T-helper 17 cell (primary cell): Measurements from ENCODE around the gene CRK. TPM values are rescaled to one million over a fixed set of nuclear protein-coding genes. Genes with fewer than 3 reads are reported as not detected.
"Not testable (repeated sequence)": the region's sequence is repeated elsewhere in the genome, so short reads cannot be mapped to it uniquely, and the experiment has no call there.

Experiments used
- ATAC-seq: fragments of 150-1000 bp; cut with Tn5 transposase; 2 replicates; pipeline ENCODE4 v1.10.0; 2021; ENCODE audit warnings: mild to moderate bottlenecking, moderate library complexity
- DNase-seq, 3 donors: peaks; one replicate each; pipeline versions ENCODE4 v3.0.0 to v3.0.0-alpha.2; 2020 to 2021
- H3K9me3 ChIP-seq: one replicate; pipeline ENCODE4 v1.7.0; 2013; ENCODE audit warnings: low read length, mild to moderate bottlenecking; ENCODE audit not compliant: control insufficient read depth, poor library complexity, severe bottlenecking
- H3K27ac Mint-ChIP-seq: one replicate; pipeline ENCODE4 v1.8.0; 2022; ENCODE audit warnings: mild to moderate bottlenecking, moderate library complexity, mixed read lengths
- H3K27me3 Mint-ChIP-seq: one replicate; pipeline ENCODE4 v1.8.0; 2022; ENCODE audit warnings: mixed read lengths
- H3K36me3 Mint-ChIP-seq: one replicate; pipeline ENCODE4 v1.8.0; 2022; ENCODE audit warnings: low read depth, mixed read lengths
- H3K4me1 Mint-ChIP-seq: one replicate; pipeline ENCODE4 v1.8.0; 2022; ENCODE audit warnings: mild to moderate bottlenecking, mixed read lengths
- H3K4me3 Mint-ChIP-seq: one replicate; pipeline ENCODE4 v1.8.0; 2022; ENCODE audit warnings: mild to moderate bottlenecking, moderate library complexity, mixed read lengths
- total RNA-seq, 4 donors: library from RNA in 2 of 4; stranded (reverse) in 2 of 4; gene quantifications; one replicate each; pipeline ENCODE4 v1.2.3 and lab custom pipeline; 2022 to 2026

CRK gene
- total RNA-seq, 2 donors from 2014 or later, result 14.8 to 17.4 TPM

DNA sequence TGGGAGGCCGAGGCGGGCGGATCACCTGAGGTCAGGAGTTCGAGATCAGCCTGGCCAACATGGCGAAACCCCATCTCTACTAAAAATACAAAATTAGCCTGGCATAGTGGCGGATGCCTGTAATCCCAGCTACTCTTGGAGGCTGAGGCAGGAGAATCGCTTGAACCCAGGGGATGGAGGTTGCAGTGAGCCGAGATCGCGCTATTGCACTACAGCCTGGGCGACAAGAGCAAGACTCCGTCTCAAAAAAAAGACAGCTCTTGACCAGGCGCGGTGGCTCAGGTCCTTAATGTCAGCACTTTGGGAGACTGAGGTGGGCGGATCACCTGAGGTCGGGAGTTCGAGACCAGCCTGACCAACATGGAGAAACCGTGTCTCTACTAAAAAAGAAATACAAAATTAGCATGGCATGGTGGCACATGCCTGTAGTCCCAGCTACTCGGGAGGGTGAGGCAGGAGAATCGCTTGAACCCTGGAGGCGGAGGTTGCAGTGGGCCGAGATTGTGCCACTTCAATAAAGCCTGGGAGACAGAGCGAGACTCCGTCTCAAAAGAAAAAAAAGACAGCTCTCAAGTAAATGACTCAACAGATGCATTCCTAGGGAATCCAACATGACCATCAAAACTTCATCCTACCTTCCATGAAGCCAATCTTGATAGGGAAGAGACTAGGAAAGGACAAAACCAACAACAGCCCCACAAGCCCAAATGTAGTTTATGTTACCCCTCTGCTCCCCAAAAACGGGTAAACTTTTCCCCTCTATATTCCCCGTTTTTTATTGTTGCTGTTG, 60.0 kb downstream of the CRK start:
- ATAC-seq, H3K27me3 Mint-ChIP-seq, H3K9me3 ChIP-seq, DNase-seq, H3K36me3 Mint-ChIP-seq: not testable (repeated sequence)
- peak overlapping the region; percentile 49 for H3K4me3 Mint-ChIP-seq
- peaks cover 33% of the 10 kb centered on the region for H3K4me1 Mint-ChIP-seq
- H3K27ac Mint-ChIP-seq, result peak overlapping the region; percentile 98

DNA sequence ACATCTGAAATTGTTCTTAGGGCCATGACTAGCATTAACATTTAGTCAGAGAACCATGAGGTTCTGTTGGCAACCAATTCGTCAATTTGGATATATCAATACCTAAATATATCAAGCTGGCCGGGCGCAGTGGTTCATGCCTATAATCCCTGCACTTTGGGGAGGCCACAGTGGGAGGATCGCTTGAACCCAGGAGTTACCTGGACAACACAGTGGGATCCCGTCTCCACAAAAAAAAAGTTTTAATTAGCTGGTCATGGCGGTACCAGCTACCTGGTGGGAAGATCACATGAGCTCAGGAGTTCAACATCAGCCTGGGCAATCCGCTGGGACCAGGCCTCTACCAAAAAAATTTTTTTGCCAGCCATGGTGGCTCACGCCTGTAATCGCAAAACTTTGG, 64.5 kb downstream of the CRK start:
- H3K9me3 ChIP-seq, result no peaks in the 10 kb centered on the region
- H3K27me3 Mint-ChIP-seq, result no peaks in the 10 kb centered on the region
- H3K4me1 Mint-ChIP-seq, result peaks cover 27% of the 10 kb centered on the region
- DNase-seq (no peak), ATAC-seq (no peak)
- peak overlapping the region; percentile 83 for H3K27ac Mint-ChIP-seq
- peaks cover 2% of the 10 kb centered on the region for H3K36me3 Mint-ChIP-seq
- peak overlapping the region; percentile 39 for H3K4me3 Mint-ChIP-seq

DNA sequence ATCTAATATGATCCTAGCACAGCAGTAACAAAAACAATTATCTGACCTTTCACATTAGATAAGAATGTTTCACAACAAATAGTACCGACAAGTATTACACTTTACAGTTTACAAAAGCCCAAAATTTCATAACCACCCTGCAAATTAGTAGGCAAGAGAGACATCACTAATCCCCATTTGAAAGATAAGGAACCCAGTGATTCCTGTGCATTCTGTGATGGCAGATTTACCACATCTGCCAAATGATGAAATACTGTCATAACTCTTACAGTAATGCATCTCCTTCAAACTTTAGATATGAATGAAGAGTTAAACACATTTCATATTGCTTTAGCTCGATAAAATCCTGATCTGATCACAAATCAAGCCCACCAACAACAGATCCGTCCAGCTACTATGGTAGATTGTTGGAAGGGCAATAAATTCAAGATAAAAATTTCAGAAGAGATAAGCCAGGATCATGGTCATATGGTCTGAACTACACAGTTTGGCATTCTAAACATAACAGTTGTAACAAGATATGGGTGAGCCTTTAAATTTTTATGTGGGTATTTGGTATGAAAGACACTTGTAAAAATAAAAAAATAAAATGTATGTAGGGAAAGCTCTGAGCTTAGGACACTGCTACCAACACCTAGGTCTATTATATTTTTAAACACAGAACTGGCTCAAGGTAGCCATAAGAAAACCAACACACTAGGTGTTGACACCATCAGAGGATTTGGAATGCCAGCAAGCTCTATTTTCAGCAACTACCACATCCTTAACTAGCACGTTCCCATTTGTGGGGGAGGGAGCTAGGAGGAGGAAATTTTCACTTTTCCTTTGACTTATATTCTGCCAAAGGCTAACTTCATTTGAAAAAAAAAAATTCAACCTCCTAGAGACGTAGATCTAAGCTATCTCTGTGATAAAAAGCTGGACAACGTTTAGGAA, 65.3 kb downstream of the CRK start:
- Mint-ChIP-seq H3K36me3 (no peaks in the 10 kb centered on the region), H3K27me3 (no peaks in the 10 kb centered on the region), H3K4me1 (peaks cover 32% of the 10 kb centered on the region), H3K4me3 (peak overlapping the region; percentile 47), H3K27ac (peak overlapping the region; percentile 83)
- no peaks in the 10 kb centered on the region for H3K9me3 ChIP-seq
- ATAC-seq (no peak), DNase-seq (no peak)

DNA sequence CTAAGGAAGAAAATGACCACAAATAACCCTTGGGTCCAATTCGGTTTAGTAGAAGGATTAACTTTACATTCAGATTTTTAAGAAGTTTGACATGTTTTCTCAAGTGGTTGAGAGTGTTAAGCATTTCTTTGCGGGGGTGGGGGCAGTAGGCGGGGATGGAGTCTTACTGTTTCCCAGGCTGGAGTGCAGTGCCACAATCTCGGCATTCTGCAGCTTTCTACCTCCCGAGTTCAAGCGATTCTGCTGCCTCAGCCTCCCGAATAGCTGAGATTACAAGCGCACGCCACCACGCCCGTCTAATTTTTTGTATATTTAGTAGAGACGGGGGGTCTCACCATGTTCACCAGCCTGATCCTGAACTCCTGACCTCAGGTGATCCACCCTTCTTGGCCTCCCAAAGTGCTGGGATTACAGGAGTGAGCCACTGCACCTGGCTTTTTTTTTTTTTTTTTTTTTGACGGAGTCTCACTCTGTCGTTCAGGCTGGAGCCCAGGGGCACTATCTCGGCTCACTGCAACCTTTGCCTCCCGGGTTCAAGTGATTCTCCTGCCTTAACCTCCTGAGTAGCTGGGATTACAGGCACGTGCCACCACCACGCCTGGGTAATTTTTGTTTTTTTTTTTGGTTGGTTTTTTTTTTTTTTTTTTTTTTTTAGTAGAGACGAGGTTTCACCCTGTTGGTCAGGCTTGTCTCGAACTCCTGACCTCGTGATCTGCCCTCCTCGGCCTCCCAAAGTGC, 68.4 kb downstream of the CRK start:
- Mint-ChIP-seq H3K4me1 (peaks cover 29% of the 10 kb centered on the region), H3K4me3 (peak overlapping the region; percentile 66)
- H3K36me3 Mint-ChIP-seq, ATAC-seq, H3K27ac Mint-ChIP-seq, H3K9me3 ChIP-seq, DNase-seq, H3K27me3 Mint-ChIP-seq: not testable (repeated sequence)

DNA sequence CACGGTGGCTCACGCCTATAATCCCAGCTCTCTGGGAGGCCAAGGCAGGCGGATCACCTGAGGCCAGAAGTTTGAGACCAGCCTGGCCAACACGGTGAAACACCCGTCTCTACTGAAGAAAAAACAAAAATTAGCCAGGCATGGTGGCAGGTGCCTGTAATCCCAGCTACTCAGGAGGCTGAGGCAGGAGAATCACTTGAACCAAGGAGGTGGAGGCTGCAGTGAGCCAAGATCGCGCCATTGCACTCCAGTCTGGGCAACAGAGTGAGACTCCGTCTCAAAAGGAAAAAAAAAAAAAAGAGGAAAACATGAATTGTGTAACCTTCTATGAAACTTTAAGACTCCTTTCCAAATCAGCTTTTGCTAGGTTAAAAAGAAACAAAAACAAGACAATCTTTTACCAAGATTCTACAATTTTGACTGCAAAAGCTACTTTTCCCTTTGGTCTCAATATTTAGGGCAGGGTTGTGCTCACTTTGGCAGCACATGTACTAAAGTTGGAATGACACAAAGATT, 69.3 kb downstream of the CRK start:
- not testable (repeated sequence) for DNase-seq, H3K36me3 Mint-ChIP-seq, H3K9me3 ChIP-seq, ATAC-seq, H3K27me3 Mint-ChIP-seq
- H3K4me3 Mint-ChIP-seq, result peak overlapping the region; percentile 66
- peaks cover 28% of the 10 kb centered on the region for H3K4me1 Mint-ChIP-seq
- peak overlapping the region; percentile 78 for H3K27ac Mint-ChIP-seq

DNA sequence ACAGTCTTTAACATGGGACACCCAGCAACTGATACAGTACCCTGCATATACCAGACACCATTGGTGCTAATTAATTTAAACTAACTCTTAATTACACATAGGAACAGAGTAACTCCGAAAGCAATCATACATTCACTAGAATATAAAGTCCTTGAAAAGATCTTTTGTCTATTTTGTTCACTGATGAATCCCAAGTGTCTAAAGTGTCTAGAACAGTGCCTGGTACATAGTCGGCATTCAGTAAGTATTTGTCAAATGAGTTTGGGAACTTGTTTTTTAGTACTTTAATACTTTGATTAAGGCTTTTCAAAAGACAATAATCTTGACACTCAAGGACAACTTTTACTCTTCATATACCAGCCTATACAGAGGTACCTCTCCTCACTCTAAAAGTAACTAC, 69.8 kb downstream of the CRK start:
- no peaks in the 10 kb centered on the region for H3K9me3 ChIP-seq
- ATAC-seq (peak; percentile 47), DNase-seq (no peak)
- Mint-ChIP-seq H3K36me3 (no peaks in the 10 kb centered on the region), H3K4me3 (no peak overlapping the region), H3K4me1 (peaks cover 31% of the 10 kb centered on the region), H3K27ac (peak overlapping the region; percentile 78), H3K27me3 (no peaks in the 10 kb centered on the region)

DNA sequence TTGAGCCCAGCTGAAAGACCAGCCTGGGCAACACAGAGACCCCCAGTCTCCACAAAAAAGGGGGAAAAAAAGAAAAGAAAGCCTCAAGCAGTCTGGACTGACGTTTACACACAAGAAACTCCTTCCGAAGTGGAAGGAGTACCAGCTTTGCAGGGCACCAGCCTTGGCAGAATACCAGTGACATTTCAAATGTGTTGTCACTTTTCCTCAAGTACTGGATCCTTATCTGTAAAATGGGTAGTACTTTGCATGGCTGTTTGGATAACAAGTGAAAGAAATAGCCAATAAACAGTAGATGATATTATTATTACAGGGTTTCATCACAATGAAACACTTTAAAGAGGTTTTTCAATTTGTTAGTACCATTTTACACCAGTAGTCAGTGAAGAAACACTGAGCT, 70.2 kb downstream of the CRK start:
- Mint-ChIP-seq H3K4me3 (no peak overlapping the region), H3K36me3 (no peaks in the 10 kb centered on the region), H3K4me1 (peaks cover 33% of the 10 kb centered on the region), H3K27ac (peak overlapping the region; percentile 43), H3K27me3 (no peaks in the 10 kb centered on the region)
- DNase-seq (no peak), ATAC-seq (peak; percentile 12)
- no peaks in the 10 kb centered on the region for H3K9me3 ChIP-seq

DNA sequence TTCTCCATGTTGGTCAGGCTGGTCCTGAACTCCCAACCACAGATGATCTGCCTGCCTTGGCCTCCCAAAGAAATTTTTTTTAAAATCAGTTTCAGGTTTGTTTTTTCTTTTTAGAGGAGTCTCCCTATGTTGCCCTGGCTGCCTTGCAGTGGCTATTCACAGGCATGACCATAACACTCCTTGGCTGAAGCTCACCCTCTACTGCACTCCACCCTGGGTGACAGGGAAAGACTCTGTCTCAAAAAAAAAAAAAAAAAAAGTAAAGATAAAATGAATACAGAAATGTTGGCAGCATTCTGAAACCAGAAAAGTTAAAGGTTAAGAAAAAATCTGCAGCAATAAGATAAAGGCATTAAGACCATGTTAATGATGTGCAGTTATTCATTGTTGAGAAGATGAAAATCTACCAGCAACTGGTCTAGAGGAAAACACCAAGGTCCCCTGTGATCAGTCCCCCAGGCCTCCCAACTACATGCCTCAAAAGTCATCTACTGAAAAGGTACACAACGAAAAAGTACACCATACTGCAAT, 71.1 kb downstream of the CRK start:
- H3K27me3 Mint-ChIP-seq, result no peaks in the 10 kb centered on the region
- peaks cover 36% of the 10 kb centered on the region for H3K4me1 Mint-ChIP-seq
- H3K36me3 Mint-ChIP-seq, result peaks cover 2% of the 10 kb centered on the region
- H3K9me3 ChIP-seq, result no peaks in the 10 kb centered on the region
- DNase-seq (no peak), ATAC-seq (peak; percentile 23)
- H3K27ac Mint-ChIP-seq, result peak overlapping the region; percentile 43
- no peak overlapping the region for H3K4me3 Mint-ChIP-seq

DNA sequence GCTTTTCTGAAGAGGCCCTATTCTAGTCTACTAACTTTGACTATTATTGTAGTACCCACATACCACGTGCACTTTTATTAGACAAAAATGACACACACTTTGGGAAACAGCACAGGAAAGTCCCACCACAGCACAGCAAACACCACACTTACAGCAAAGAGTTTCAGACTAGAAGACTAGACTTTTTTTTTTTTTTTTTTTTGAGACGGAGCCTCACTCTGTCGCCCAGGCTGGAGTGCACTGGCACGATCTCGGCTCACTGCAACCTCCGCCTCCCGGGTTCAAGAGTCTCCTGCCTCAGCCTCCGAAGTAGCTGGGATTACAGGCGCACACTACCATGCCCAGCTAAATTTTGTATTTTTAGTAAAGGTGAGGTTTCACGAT, 76.1 kb downstream of the CRK start:
- no peaks in the 10 kb centered on the region for H3K27me3 Mint-ChIP-seq
- H3K4me1 Mint-ChIP-seq, result peaks cover 60% of the 10 kb centered on the region
- DNase-seq (peak in 1 of 3 donors; percentile 25), ATAC-seq (peak; percentile 82)
- H3K36me3 Mint-ChIP-seq, result peaks cover 2% of the 10 kb centered on the region
- H3K4me3 Mint-ChIP-seq, result peak overlapping the region; percentile 52
- H3K27ac Mint-ChIP-seq, result peak overlapping the region; percentile 94
- H3K9me3 ChIP-seq, result no peaks in the 10 kb centered on the region

DNA sequence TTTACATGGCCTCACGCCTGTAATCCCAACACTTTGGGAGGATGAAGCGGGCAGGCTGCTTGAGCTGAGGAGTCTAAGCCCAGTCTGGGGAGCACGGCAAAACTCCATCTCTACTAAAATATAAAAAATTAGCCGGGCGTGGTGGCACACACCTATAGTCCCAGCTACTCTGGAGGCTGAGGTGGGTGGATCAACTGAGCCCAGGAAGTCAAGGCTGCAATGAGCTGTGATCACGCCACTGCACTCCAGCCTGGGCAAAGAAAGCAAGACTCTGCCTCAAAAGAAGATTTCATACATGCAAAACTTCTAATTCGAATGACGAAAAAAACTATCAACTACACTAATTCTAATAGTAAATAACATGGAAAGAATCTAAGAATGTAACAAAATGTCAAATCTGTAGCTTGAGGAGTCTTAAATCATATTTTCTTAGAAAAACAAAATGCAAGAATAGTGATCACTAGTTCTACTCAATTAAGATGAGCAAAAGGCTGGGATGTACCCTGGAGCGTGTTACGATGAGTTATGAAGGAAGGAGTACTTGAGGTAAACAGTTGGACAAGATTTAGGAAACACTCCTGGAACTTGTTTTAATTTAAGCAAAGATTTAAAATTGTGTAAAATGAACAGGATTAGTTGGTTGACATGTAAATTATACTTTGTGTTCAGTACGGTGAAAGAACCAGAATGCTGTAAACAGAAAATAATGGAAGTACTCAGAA, 76.7 kb downstream of the CRK start:
- peak overlapping the region; percentile 94 for H3K27ac Mint-ChIP-seq
- H3K4me3 Mint-ChIP-seq, result peak overlapping the region; percentile 52
- peaks cover 2% of the 10 kb centered on the region for H3K36me3 Mint-ChIP-seq

DNA sequence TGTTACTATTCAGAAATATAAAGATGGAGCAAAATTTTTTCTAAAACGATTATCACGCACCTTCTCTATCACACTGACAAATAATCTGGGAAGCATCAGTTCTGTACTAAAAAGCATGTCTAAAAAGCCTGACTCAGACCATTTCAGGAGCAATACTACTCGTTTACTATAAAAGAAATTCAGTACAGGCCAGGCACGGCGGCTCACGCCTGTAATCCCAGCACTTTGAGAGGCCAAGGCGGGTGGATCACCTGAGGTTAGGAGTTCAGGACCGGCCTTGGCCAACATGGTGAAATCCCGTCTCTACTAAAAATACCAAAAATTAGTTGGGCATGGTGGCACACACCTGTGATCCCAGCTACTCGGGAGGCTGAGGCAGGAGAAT, 77.6 kb downstream of the CRK start:
- ATAC-seq, H3K4me3 Mint-ChIP-seq, H3K27me3 Mint-ChIP-seq, DNase-seq, H3K9me3 ChIP-seq, H3K36me3 Mint-ChIP-seq: not testable (repeated sequence)
- peaks cover 67% of the 10 kb centered on the region for H3K4me1 Mint-ChIP-seq
- peak overlapping the region; percentile 94 for H3K27ac Mint-ChIP-seq

More for the DNA sequence above, 76.7 kb downstream of the CRK start:
- ATAC-seq (no peak), DNase-seq (no peak)
- peaks cover 66% of the 10 kb centered on the region for H3K4me1 Mint-ChIP-seq
- H3K9me3 ChIP-seq, result no peaks in the 10 kb centered on the region
- no peaks in the 10 kb centered on the region for H3K27me3 Mint-ChIP-seq

DNA sequence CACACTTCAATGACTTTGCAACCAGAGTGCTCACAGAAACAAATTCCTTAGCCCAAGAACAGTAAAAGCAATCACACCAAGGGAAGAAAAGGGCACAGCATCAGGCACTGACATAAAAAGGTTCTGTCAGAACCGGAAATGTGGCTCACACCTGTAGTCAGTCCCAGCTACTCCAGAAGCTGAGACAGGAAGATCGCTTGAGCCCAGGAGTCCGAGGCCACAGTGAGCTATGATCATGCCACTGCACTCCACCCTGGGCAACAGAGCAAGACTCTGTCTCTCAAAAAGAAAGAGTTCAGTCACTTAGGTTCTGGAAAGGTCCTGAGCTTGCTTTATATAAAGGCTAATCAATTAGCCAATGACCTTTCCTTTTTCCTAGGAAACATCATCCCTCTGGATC, 78.7 kb downstream of the CRK start:
- ATAC-seq (no peak), DNase-seq (no peak)
- H3K36me3 Mint-ChIP-seq, result peaks cover 2% of the 10 kb centered on the region
- peak overlapping the region; percentile 94 for H3K27ac Mint-ChIP-seq
- peak overlapping the region; percentile 49 for H3K4me3 Mint-ChIP-seq
- peaks cover 75% of the 10 kb centered on the region for H3K4me1 Mint-ChIP-seq
- no peaks in the 10 kb centered on the region for H3K9me3 ChIP-seq
- no peaks in the 10 kb centered on the region for H3K27me3 Mint-ChIP-seq
